Esophagus squamous epithelium (tissue), 5 donors: ENCODE measurements around the gene ART3. TPM values are rescaled to one million over a fixed set of nuclear protein-coding genes. Genes with fewer than 3 reads are reported as not detected.

Experiments
- DNase-seq: peaks from one replicate; lab custom pipeline; 2025; lab: John Stamatoyannopoulos, UW
- H3K27ac ChIP-seq, 4 donors: fragments of 200-600 bp; sonication (generic); one replicate each; pipeline ENCODE4 v1.5.1; 2016 to 2019; ENCODE audit warnings: mild to moderate bottlenecking in 1 of 4
- H3K27me3 ChIP-seq, 4 donors: fragments of 200-600 bp; sonication (generic); 1 replicate in 3 of 4; 2 replicates in 1 of 4; pipeline versions ENCODE4 v1.5.1 to v1.6.0; 2017 to 2021; ENCODE audit warnings: antibody characterized with exemption in 1 of 4
- H3K36me3 ChIP-seq, 3 donors: fragments of 200-600 bp; sonication (generic); one replicate each; pipeline ENCODE4 v1.5.1; 2016 to 2019
- H3K4me1 ChIP-seq, 3 donors: fragments of 200-600 bp; sonication (generic); one replicate each; pipeline ENCODE4 v1.5.1; 2017 to 2019
- H3K4me3 ChIP-seq, 4 donors: fragments of 200-600 bp; sonication (generic); 1 replicate in 3 of 4; 2 replicates in 1 of 4; pipeline ENCODE4 v1.5.1; 2016 to 2019; ENCODE audit warnings: mild to moderate bottlenecking in 2 of 4, moderate library complexity in 1 of 4
- H3K9me3 ChIP-seq, 3 donors: fragments of 200-600 bp; sonication (generic); one replicate each; pipeline ENCODE4 v1.5.1; 2016 to 2019
- CTCF ChIP-seq, 6 experiments: fragments of 450-650 bp in 4 of 6; fragments of 200-600 bp in 2 of 6; sonication (generic) in 2 of 6; IDR thresholded peaks; one replicate each; pipeline ENCODE4 v1.5.1; 2016 to 2019; ENCODE audit warnings: antibody characterized with exemption in 6 of 6, mild to moderate bottlenecking in 4 of 6, moderate library complexity in 4 of 6
- POLR2A ChIP-seq, 4 donors: fragments of 450-650 bp; IDR thresholded peaks; one replicate each; pipeline ENCODE4 v1.6.1; 2017; ENCODE audit warnings: antibody characterized with exemption in 4 of 4, mild to moderate bottlenecking in 4 of 4, moderate library complexity in 3 of 4
- WGBS, 2 donors: methylation state at CpG; one replicate each; pipeline ENCODE4 v1.1.5; 2018; 5-methylcytosine and 5-hydroxymethylcytosine counted together
- intact Hi-C: fragments of 100-400 bp; cut with DNase I; formaldehyde crosslinking; loops from one replicate; pipeline ENCODE4 v1.15.0; 2022
- total RNA-seq, 4 donors: library from RNA; depleted of rRNA; stranded (reverse); fragments of >200 nt; gene quantifications; one replicate each; pipeline ENCODE4 v1.1.0, GENCODE V29; 2016
- donor health status: DM: yes; HTN: yes; CAD: no.

Gene ART3
- 1 to 10 TPM in 2 of 4 donors, under 1 TPM in 2; 0.85 to 2.7 (median 1.7) TPM for total RNA-seq

- WGBS, 2 donors, result 57 to 88% methylated on average over 1 of the region's 1 CpG
Measured at GRCh38 chr4:76074468-76074867, at the start of gene ART3. Gene ART3 (plus strand): TSS chr4:76074709. CDS start chr4:76075890, 1,181 bp downstream.

GRCh38 chr4:76028350-76028765 lies 46.2 kb upstream of the ART3 start:
- no peaks in the 10 kb centered on the region for H3K36me3 ChIP-seq
- H3K4me1 ChIP-seq, result peaks cover 0 to 11% (median 0%) of the 10 kb centered on the region in 3 donors
- DNase-seq, result no peak
- H3K27ac ChIP-seq, result no peak overlapping the region
- H3K27me3 ChIP-seq, result no peaks in the 10 kb centered on the region
- TF ChIP-seq POLR2A (IDR thresholded peaks at IDR 0.05), result no peak
- no peak for TF ChIP-seq CTCF (IDR thresholded peaks at IDR 0.05)
- H3K9me3 ChIP-seq, result no peaks in the 10 kb centered on the region
- intact Hi-C loops, result no loop called here
- 1 to 5% methylated on average over 6 of the region's 6 CpGs for WGBS, 2 donors
- H3K4me3 ChIP-seq, result peak overlapping the region in 3 of 4 donors; percentile 15 to 54 (median 28)

More at GRCh38 chr4:76074468-76074867, at the start of gene ART3:
- TF ChIP-seq POLR2A (IDR thresholded peaks at IDR 0.05) (no peak), CTCF (IDR thresholded peaks at IDR 0.05) (no peak)
- H3K4me3 ChIP-seq, result no peak within 1 kb of the TSS
- intact Hi-C loops, result no loop called here
- DNase-seq, result no peak
- no peaks in the 10 kb centered on the region for H3K27me3 ChIP-seq
- peak within 1 kb of the TSS in 1 of 4 donors; percentile 13 for H3K27ac ChIP-seq
- H3K9me3 ChIP-seq, result no peaks in the 10 kb centered on the region
- H3K36me3 ChIP-seq, result no peaks in the 10 kb centered on the region
- no peaks in the 10 kb centered on the region for H3K4me1 ChIP-seq

- Histone ChIP-seq H3K9me3 (no peaks in the 10 kb centered on the region), H3K4me1 (peaks cover 0 to 9% (median 0%) of the 10 kb centered on the region in 3 donors), H3K27me3 (no peaks in the 10 kb centered on the region), H3K27ac (no peak overlapping the region), H3K36me3 (no peaks in the 10 kb centered on the region), H3K4me3 (no peak overlapping the region)
- TF ChIP-seq POLR2A (IDR thresholded peaks at IDR 0.05) (no peak), CTCF (IDR thresholded peaks at IDR 0.05) (no peak)
- intact Hi-C loops, result no loop called here
- 64 to 74% methylated on average over 2 of the region's 2 CpGs for WGBS, 2 donors
- DNase-seq, result no peak
Measured at GRCh38 chr4:76029300-76029699, 45.2 kb upstream of the ART3 start.

GRCh38 chr4:76035141-76035540 lies 39.4 kb upstream of the ART3 start:
- H3K27ac ChIP-seq, result no peak overlapping the region
- no peak for TF ChIP-seq CTCF (IDR thresholded peaks at IDR 0.05)
- no peak for TF ChIP-seq POLR2A (IDR thresholded peaks at IDR 0.05)
- DNase-seq, result no peak
- no peaks in the 10 kb centered on the region for H3K9me3 ChIP-seq
- H3K36me3 ChIP-seq, result no peaks in the 10 kb centered on the region
- intact Hi-C loops, result no loop called here
- no peaks in the 10 kb centered on the region for H3K4me1 ChIP-seq
- no peak overlapping the region for H3K4me3 ChIP-seq
- H3K27me3 ChIP-seq, result no peaks in the 10 kb centered on the region
- 49 to 60% methylated on average over 3 of the region's 3 CpGs for WGBS, 2 donors

GRCh38 chr4:76035799-76036380 lies 38.6 kb upstream of the ART3 start, which contains the start of gene CXCL11:
Gene CXCL11 (minus strand): TSS chr4:76036070. CDS start chr4:76035987, 83 bp downstream.
- no peaks in the 10 kb centered on the region for H3K9me3 ChIP-seq
- H3K4me1 ChIP-seq, result no peaks in the 10 kb centered on the region
- WGBS, 2 donors, result 49 to 51% methylated on average over 2 of the region's 2 CpGs
- no peaks in the 10 kb centered on the region for H3K27me3 ChIP-seq
- H3K4me3 ChIP-seq, result no peak within 1 kb of the TSS
- TF ChIP-seq CTCF (IDR thresholded peaks at IDR 0.05) (no peak), POLR2A (IDR thresholded peaks at IDR 0.05) (no peak)
- no peak for DNase-seq
- no peaks in the 10 kb centered on the region for H3K36me3 ChIP-seq
- intact Hi-C loops, result no loop called here
- no peak within 1 kb of the TSS for H3K27ac ChIP-seq
